ENCODE measurements around the gene GJC2.

- TF ChIP-seq POLR2AphosphoS5 (IDR thresholded peaks at IDR 0.05) (no peak), POLR2A (IDR thresholded peaks at IDR 0.05) (no peak)
- TF ChIP-seq, protein P1, sequence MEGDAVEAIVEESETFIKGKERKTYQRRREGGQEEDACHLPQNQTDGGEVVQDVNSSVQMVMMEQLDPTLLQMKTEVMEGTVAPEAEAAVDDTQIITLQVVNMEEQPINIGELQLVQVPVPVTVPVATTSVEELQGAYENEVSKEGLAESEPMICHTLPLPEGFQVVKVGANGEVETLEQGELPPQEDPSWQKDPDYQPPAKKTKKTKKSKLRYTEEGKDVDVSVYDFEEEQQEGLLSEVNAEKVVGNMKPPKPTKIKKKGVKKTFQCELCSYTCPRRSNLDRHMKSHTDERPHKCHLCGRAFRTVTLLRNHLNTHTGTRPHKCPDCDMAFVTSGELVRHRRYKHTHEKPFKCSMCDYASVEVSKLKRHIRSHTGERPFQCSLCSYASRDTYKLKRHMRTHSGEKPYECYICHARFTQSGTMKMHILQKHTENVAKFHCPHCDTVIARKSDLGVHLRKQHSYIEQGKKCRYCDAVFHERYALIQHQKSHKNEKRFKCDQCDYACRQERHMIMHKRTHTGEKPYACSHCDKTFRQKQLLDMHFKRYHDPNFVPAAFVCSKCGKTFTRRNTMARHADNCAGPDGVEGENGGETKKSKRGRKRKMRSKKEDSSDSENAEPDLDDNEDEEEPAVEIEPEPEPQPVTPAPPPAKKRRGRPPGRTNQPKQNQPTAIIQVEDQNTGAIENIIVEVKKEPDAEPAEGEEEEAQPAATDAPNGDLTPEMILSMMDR (IDR thresholded peaks at IDR 0.05): no peak
Measured at GRCh38 chr1:228146417-228147150, 3.1 kb upstream of the GJC2 start.

Measured in breast epithelium (tissue), 3 donors.